ENCODE data around the gene POLE2. TPM values are rescaled to one million over a fixed set of nuclear protein-coding genes. Genes with fewer than 3 reads are reported as not detected.

Gene POLE2
- total and polyA plus RNA-seq, 2 donors (not counting 1 experiment from before 2014, with no cell fraction given): 4.5 to 8.7 TPM

DNA sequence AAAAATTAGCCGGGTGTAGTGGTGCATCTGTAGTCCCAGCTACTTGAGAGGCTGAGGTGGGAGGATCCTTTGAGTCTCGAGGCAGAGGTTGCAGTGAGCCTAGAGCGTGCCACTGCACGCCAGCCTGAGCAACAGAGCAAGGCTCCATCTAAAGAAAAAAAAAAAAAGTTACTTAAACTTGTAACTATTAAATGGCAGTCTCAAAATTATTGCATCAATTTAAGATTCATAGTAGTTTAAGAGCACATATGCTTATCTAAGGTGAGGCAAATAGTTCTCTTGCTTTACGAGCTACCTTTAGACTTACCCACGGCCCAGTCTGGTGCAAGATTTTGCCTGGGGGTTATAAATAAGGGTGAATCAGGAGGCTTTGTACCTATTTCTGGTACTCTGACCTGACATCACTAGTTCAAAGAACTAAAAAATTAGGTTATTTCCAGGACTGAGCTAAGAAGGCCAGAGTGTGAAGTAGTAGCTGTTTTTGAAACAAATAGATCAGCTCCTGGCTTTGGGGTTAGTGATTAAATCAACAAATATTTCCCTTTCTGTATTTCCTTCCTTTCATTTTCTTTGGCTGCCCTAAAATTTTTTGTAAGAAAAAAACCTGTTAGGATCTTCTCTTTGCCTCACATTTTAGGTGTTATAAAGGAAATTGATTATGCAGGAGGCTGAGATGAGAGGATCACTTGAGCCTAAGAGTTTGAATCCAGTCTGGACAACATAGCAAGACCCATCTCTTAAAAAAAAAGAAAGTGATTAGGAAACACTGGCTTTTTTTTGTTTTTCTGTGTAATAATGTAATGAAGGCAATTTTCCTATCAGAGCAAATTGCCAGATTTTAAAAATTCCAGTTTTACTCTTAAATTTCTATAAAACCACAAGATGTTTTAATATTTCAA, 63.8 kb downstream of the POLE2 start:
- Histone ChIP-seq H3K27ac (ENCODE audit: insufficient read depth, low read length) (no peak overlapping the region), H3K4me3 (replicated peaks in 1 of 4; ENCODE audit: control extremely low read depth in 1 of 4, insufficient read depth in 1 of 4, low read depth in 3 of 4, low read length in 4 of 4) (peak overlapping the region in 2 of 4 experiments; percentile 84 to 97), H2AFZ (ENCODE audit: low read length) (no peak overlapping the region)

DNA sequence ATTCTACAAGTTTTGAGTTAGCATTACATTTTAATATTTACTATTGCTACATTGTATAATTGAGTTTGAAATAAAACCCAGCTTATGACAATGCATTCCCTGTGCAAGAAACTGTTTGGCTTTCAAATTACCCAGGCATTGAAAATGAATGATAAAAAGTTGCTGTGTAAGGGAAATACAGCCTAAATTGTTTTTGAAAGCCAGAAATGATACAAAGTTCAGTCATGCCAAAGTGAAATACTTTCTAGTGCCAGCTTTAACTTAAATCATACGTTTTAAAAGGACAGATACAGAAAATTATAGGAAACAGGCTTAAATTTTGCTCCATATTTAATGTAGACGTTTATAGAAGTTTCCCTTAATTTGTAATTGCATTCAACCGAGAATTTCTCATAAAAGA, 64.6 kb downstream of the POLE2 start:
- TF ChIP-seq, protein P1, sequence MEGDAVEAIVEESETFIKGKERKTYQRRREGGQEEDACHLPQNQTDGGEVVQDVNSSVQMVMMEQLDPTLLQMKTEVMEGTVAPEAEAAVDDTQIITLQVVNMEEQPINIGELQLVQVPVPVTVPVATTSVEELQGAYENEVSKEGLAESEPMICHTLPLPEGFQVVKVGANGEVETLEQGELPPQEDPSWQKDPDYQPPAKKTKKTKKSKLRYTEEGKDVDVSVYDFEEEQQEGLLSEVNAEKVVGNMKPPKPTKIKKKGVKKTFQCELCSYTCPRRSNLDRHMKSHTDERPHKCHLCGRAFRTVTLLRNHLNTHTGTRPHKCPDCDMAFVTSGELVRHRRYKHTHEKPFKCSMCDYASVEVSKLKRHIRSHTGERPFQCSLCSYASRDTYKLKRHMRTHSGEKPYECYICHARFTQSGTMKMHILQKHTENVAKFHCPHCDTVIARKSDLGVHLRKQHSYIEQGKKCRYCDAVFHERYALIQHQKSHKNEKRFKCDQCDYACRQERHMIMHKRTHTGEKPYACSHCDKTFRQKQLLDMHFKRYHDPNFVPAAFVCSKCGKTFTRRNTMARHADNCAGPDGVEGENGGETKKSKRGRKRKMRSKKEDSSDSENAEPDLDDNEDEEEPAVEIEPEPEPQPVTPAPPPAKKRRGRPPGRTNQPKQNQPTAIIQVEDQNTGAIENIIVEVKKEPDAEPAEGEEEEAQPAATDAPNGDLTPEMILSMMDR (conservative IDR thresholded peaks at IDR 0.05 in 1 of 2, IDR thresholded peaks at IDR 0.05 in 1 of 2; ENCODE audit: low read depth in 1 of 2, low read length in 2 of 2): no peak
- no peak for TF ChIP-seq EZH2 (IDR thresholded peaks at IDR 0.05; ENCODE audit: low read length, missing control alignments)
- no peak for DNase-seq (ENCODE audit: low read depth in 2 of 2)
- Histone ChIP-seq H4K20me1 (ENCODE audit: control insufficient read depth, extremely low read depth, insufficient read depth, low read length) (no peaks in the 10 kb centered on the region), H3K36me3 (ENCODE audit: control insufficient read depth, insufficient read depth, low read length) (peaks cover 2% of the 10 kb centered on the region), H3K27ac (ENCODE audit: insufficient read depth, low read length) (no peak overlapping the region), H3K4me2 (ENCODE audit: extremely low read depth, insufficient read depth, low read length) (peak overlapping the region; percentile 80), H3K27me3 (ENCODE audit: control insufficient read depth, insufficient read depth, low read length) (no peaks in the 10 kb centered on the region), H3K4me1 (ENCODE audit: control insufficient read depth, extremely low read depth, insufficient read depth, low read length) (peaks cover 4% of the 10 kb centered on the region), H3K9me3 (ENCODE audit: control insufficient read depth, insufficient read depth, low read depth, low read length) (no peaks in the 10 kb centered on the region), H3K4me3 (replicated peaks in 1 of 4; ENCODE audit: control extremely low read depth in 1 of 4, insufficient read depth in 1 of 4, low read depth in 3 of 4, low read length in 4 of 4) (peak overlapping the region; percentile 84 to 98 (median 95)), H3K9ac (ENCODE audit: insufficient read depth, low read length) (no peak overlapping the region), H2AFZ (ENCODE audit: low read length) (no peak overlapping the region), H3K79me2 (ENCODE audit: control insufficient read depth, insufficient read depth, low read length) (peaks cover 59% of the 10 kb centered on the region)

More for the DNA sequence above, 63.8 kb downstream of the POLE2 start:
- H3K4me2 ChIP-seq (ENCODE audit: extremely low read depth, insufficient read depth, low read length): peak overlapping the region; percentile 80
- no peak overlapping the region for H3K9ac ChIP-seq (ENCODE audit: insufficient read depth, low read length)
- no peaks in the 10 kb centered on the region for H3K27me3 ChIP-seq (ENCODE audit: control insufficient read depth, insufficient read depth, low read length)
- peaks cover 4% of the 10 kb centered on the region for H3K4me1 ChIP-seq (ENCODE audit: control insufficient read depth, extremely low read depth, insufficient read depth, low read length)
- H3K79me2 ChIP-seq (ENCODE audit: control insufficient read depth, insufficient read depth, low read length): peaks cover 52% of the 10 kb centered on the region
- DNase-seq (ENCODE audit: low read depth in 2 of 2): no peak
- no peaks in the 10 kb centered on the region for H3K9me3 ChIP-seq (ENCODE audit: control insufficient read depth, insufficient read depth, low read depth, low read length)
- TF ChIP-seq, protein P1 (conservative IDR thresholded peaks at IDR 0.05 in 1 of 2, IDR thresholded peaks at IDR 0.05 in 1 of 2; ENCODE audit: low read depth in 1 of 2, low read length in 2 of 2): no peak
- TF ChIP-seq EZH2 (IDR thresholded peaks at IDR 0.05; ENCODE audit: low read length, missing control alignments): no peak
- no peaks in the 10 kb centered on the region for H4K20me1 ChIP-seq (ENCODE audit: control insufficient read depth, extremely low read depth, insufficient read depth, low read length)
- no peaks in the 10 kb centered on the region for H3K36me3 ChIP-seq (ENCODE audit: control insufficient read depth, insufficient read depth, low read length)

DNA sequence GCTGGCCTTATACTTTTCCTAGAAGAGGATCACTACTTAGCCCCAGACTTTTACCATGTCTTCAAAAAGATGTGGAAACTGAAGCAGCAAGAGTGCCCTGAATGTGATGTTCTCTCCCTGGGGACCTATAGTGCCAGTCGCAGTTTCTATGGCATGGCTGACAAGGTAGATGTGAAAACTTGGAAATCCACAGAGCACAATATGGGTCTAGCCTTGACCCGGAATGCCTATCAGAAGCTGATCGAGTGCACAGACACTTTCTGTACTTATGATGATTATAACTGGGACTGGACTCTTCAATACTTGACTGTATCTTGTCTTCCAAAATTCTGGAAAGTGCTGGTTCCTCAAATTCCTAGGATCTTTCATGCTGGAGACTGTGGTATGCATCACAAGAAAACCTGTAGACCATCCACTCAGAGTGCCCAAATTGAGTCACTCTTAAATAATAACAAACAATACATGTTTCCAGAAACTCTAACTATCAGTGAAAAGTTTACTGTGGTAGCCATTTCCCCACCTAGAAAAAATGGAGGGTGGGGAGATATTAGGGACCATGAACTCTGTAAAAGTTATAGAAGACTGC, 65.9 kb downstream of the POLE2 start:
- H3K4me3 ChIP-seq (replicated peaks in 1 of 4; ENCODE audit: control extremely low read depth in 1 of 4, insufficient read depth in 1 of 4, low read depth in 3 of 4, low read length in 4 of 4): peak overlapping the region; percentile 84 to 98 (median 95)
- no peaks in the 10 kb centered on the region for H3K27me3 ChIP-seq (ENCODE audit: control insufficient read depth, insufficient read depth, low read length)
- no peak overlapping the region for H2AFZ ChIP-seq (ENCODE audit: low read length)
- H3K4me2 ChIP-seq (ENCODE audit: extremely low read depth, insufficient read depth, low read length): peak overlapping the region; percentile 80
- TF ChIP-seq, protein P1 (conservative IDR thresholded peaks at IDR 0.05 in 1 of 2, IDR thresholded peaks at IDR 0.05 in 1 of 2; ENCODE audit: low read depth in 1 of 2, low read length in 2 of 2): no peak
- TF ChIP-seq EZH2 (IDR thresholded peaks at IDR 0.05; ENCODE audit: low read length, missing control alignments): no peak
- peaks cover 6% of the 10 kb centered on the region for H3K36me3 ChIP-seq (ENCODE audit: control insufficient read depth, insufficient read depth, low read length)
- H3K27ac ChIP-seq (ENCODE audit: insufficient read depth, low read length): no peak overlapping the region
- H3K79me2 ChIP-seq (ENCODE audit: control insufficient read depth, insufficient read depth, low read length): peaks cover 64% of the 10 kb centered on the region
- no peak for DNase-seq (ENCODE audit: low read depth in 2 of 2)
- no peaks in the 10 kb centered on the region for H4K20me1 ChIP-seq (ENCODE audit: control insufficient read depth, extremely low read depth, insufficient read depth, low read length)
- H3K9ac ChIP-seq (ENCODE audit: insufficient read depth, low read length): no peak overlapping the region
- H3K4me1 ChIP-seq (ENCODE audit: control insufficient read depth, extremely low read depth, insufficient read depth, low read length): peaks cover 8% of the 10 kb centered on the region
- H3K9me3 ChIP-seq (ENCODE audit: control insufficient read depth, insufficient read depth, low read depth, low read length): no peaks in the 10 kb centered on the region
